HG03135 (cell line): ENCODE measurements around the gene IL1RAPL2.
"Not testable (repeated sequence)": the region's sequence is repeated elsewhere in the genome, so short reads cannot be mapped to it uniquely, and the experiment has no call there.

Experiments
- ATAC-seq: cut with Tn5 transposase; IDR thresholded peaks from one replicate; pipeline ENCODE4 v1.9.1; 2021; ENCODE audit warnings: mild to moderate bottlenecking, moderate library complexity; ENCODE audit not compliant: unreplicated experiment

Gene IL1RAPL2

DNA sequence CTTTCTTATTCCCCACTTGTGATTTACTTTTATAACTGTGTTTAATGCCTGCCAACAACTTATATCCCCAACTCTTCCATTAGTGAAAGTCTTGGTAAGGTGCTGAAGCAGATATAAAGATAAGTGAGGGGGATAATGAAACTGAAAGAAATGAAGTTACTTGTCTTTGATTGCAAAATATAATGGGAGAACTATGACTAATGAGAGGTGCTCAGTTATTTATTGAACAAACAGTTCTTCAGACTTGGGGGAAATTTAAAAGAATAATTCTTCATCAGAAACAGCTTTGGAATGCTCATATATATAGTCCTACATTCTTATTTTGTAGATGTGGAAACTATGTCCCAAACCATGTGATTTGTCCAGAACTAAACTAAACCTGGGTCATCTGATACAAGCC is 441.0 kb downstream of the IL1RAPL2 start:
- no peak for ATAC-seq

DNA sequence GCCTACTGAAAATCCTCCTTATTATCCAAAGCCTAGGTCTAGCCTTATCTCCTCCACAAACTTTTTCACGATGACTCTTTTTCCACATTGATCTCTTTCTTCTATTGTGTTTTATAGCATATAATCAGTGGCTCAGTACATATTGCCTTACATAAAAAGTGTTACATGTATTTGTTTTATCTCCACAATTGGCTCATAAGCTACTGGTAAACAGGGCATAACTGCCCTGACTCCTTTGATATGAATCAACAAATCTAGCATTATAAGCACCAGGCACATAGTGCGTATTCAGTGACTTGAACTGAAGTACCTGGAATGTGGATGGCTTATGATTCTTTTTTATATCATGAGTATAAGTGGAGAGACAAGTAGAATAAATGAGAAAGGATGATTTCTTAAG is 447.7 kb downstream of the IL1RAPL2 start:
- no peak for ATAC-seq

- no peak for ATAC-seq
Observed at GRCh38 chrX:105017641-105018040, 451.6 kb downstream of the IL1RAPL2 start.

DNA sequence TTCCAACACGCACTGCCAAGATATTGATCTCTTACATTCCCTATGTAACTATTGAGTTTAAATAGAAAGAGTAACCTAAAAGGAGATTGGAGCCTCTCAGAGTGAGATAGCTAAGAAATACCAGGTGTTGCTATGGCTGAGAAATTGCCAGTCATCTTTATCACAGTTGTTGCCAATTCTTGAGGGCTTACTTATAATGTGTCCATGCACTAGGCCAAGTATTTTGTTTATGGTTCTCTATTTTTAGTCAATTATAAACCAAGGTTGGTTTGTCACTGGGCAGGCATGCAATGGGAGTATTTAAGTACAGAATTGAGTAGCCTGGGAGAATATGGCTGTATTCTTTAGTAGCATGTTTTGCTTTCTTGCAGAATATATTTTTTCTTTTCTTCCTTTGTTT is 452.9 kb downstream of the IL1RAPL2 start:
- no peak for ATAC-seq

- ATAC-seq: not testable (repeated sequence)
Observed at GRCh38 chrX:105028962-105029361, 463.0 kb downstream of the IL1RAPL2 start.

DNA sequence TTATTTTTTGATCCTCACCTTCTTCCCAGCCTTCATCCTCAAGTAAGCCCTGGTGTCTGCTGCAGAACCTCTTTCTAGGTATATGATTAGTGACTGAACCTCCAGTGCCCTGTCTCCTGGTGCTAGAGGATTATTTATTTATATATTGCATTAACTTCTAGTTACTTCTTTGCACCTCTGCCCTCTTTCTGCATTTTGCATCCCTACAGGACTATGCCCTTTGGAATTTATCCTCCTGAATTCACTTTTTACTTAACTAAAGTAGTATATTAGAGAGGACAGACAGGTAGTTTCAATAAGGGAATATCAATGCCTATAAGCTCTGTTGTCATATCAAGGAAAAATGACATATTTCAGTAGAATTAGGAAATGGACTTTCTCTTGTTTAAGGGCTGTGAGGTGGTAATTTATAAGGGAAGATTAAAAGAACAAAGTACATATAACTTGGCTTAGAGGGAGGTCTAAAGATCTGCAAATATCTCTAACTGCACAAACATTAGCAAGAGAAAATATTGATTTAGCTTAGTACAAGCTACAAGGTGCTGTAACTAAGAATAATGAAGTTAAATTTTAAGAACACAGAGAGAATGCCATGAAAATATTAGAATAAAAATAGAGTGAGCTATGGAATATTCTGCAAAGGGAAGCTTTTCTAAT is 472.8 kb downstream of the IL1RAPL2 start:
- no peak for ATAC-seq

DNA sequence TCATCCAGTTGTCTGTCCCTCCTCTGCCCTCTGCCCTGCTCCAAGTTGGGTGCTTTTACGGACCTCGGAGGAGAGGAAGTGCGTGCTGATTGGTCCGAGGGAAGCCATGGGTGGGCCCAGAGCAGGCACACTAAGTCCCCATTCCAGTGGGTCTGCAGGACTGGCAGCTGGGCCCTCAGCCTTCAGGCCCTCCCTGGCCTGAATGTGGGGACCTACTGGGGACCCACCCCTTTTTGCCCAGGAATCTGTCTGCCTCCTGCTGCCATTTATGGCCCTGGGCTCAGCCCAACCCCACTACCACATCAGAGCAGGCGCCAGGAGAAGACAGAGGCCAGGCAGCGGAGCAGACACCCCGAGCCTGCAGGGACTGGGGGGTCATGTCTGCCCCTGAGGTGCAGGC is 484.9 kb downstream of the IL1RAPL2 start:
- no peak for ATAC-seq

DNA sequence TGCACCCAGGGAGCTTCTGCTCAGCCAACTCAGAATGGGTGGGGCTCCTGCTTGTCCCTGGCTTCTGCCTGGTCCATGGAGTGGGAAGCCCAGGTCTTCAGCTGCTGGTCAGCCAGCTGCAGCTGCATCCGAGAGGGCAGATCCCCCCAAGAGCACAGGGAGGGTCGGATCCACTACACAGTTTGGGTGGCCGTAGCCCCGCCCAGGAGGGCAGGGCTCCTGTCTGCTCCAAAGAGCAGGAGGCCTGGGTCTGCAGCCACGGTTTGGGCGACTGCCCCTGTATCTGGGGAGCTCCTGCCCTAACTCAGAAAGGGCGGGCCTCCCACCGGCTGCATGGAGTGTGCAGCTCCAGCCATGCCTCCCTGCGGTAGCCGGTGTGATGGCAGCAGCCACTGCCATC is 485.4 kb downstream of the IL1RAPL2 start:
- ATAC-seq: no peak

- no peak for ATAC-seq
Observed at GRCh38 chrX:105052926-105053325, 486.9 kb downstream of the IL1RAPL2 start.

DNA sequence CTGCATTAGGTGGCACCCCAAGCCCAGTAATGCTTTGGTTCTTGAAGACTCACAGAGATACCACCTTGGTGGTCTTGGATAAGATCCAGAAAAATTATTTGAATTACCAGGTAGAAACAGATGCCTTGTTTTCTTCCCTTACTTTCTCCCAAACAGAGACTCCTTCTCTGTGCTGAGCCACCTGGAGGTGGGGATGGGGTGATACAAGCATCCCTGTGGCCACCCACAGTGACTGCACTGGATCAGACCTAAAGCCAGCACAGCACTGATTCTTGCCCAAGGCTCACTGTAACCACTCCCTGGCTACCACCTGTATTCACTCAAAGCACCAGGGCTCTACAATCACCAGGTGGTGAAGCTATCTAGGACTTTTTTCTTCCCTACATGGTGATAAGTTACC is 497.7 kb downstream of the IL1RAPL2 start:
- ATAC-seq: no peak

DNA sequence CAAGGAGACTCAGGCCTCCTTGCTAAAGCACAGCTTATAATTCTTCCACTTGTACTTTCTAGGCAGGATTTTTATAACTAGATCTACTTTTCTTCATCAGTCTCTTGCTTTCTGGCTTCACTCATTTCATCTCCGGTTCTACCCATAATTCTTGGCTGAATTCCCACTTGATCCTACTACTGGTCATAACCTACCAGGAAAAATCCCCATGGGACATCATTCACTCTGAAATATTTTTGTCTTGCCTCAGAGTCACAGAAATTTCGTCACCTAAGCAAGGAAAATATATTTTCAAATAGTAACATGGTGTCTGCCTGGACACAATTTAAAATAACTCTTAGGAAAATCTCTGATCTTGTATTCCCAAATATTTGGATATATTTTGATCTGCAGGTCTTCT is 532.2 kb downstream of the IL1RAPL2 start:
- ATAC-seq: no peak

- no peak for ATAC-seq
Observed at GRCh38 chrX:105098812-105099211, 532.8 kb downstream of the IL1RAPL2 start.

- no peak for ATAC-seq
Observed at GRCh38 chrX:105101378-105101777, 535.4 kb downstream of the IL1RAPL2 start.

DNA sequence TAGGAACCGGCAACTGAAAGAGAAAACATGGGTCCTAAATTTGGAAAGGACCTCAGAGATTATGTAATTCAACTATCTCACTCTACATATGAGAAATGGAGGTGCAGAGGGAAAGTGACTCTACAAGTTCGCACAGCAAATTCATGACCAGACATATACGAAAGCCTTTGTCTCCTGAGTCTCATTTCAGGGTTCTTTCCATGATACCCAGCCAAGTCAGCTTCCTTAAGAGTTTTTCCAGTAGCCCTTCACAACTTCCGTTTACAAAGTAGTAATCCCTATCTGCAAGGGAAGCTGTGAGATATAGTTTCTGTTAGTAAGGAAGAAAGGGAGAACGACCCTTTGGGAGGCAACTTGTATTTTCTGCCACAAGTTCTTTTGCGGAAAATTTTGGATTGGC is 543.9 kb downstream of the IL1RAPL2 start:
- ATAC-seq: no peak

DNA sequence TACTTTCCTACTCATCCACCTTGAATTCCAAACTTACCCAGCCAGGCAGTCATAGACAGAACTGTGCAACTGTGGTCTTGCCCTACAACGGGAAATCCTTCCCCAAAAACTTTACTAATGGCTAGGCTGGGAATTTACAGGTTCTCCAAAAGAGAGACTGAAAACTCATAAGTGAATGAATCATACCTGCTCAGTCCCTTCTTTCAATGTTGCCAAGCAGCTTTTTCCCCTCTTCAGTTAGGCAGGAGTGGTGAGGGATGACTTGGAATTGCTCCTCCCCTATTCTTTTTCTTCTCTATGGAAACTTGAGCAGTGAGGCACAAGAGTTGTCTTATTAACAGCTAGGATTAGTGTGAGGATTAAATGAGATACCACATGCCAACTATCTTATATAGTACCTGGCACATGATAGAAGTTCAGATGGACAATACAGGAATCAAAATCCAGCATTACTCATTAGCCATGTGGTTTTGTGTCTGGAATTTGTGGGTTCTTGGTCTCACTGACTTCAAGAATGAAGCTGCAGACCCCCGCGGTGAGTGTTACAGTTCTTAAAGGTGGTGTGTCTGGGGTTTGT is 548.6 kb downstream of the IL1RAPL2 start:
- ATAC-seq: no peak

GRCh38 chrX:105115596-105116320 is 549.8 kb downstream of the IL1RAPL2 start:
- ATAC-seq: not testable (repeated sequence)

DNA sequence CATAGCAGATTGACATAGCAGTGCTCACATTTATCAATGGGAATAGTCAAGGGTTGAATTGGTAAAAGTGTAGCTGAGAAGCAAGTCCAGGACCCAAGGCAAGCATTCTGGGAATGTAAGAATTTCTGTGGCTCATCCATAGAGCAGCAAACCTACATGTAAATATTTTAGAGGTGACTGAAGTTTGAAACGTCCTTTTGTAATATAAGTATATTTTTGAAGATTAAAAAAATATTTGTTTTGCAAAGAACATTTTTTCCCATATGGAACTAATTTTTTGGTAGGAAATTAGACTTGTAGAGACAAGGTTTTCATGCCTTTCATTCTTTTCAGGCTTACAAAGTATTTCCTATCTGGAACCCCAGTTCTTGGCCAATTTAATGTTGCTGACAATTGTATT is 550.5 kb downstream of the IL1RAPL2 start:
- no peak for ATAC-seq

DNA sequence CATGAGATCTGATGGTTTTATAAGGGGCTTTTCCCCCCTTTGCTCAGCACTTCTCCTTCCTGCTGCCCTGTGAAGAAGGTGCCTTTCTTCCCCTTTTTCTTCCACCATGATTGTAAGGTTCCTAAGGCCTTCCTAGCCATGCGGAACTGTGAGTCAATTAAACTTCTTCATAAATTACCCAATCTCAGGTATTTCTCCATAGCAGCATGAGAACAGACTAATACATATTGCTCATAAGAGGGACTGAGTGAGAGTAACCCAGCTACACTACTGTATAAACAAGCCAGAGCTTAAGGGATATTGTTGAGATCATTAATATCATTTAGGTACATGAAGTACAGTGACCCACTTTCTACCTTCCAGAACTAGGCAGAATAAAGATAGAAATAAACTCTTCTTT is 551.6 kb downstream of the IL1RAPL2 start:
- ATAC-seq: no peak

DNA sequence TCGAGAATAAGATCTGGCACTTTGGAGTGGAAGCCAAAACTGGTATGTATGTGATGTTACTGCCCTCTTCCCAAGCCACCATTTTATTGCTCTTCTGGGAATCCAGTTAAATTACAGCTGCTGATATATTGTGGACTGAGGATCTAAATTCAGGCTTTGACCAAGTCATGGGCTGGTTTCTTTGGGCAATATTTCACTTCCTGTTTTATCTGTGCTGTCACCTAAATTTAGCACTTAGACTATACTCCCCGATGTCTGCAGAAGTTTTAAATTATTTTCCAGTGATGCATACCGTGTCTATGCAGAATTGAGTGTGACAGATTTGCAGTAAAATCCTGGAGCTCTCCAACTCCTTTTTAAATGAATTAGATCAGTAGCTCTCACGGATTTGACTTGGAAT is 554.5 kb downstream of the IL1RAPL2 start:
- ATAC-seq: no peak

GRCh38 chrX:105121186-105121585 is 555.2 kb downstream of the IL1RAPL2 start:
- no peak for ATAC-seq

DNA sequence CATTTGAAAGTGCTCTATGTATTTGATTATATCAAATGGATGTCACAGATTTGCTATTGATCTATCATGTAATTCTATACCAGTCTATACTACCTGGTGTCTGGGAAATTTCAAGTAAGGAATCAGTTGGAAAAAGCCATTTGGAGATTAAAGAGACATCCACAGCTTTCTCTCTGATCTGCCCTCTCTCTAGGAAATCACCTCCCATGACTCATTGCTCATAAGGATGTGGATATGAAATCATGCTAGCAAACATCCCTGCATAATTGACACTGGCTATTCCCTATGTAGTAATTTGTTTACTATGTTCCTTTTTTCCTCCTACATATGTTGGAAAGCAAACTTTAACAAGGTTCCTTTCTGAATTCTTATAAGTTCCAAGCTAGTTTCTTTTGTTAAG is 560.2 kb downstream of the IL1RAPL2 start:
- no peak for ATAC-seq

- ATAC-seq: no peak
Observed at GRCh38 chrX:105134273-105134672, 568.3 kb downstream of the IL1RAPL2 start.
